Caco-2 (cell line): Measurements from ENCODE around the gene ATP8A2. TPM values are rescaled to one million over a fixed set of nuclear protein-coding genes. Genes with fewer than 3 reads are reported as not detected.

Source experiments
- BruUV-seq: library from RNA; stranded (reverse); fragments of 400-500 nt; replicated peaks from 2 replicates; lab custom pipeline; 2021; lab: Mats Ljungman, UMichigan
- CTCF ChIA-PET: fragments of 300-600 bp; sonication (Branson Sonifier 250); formaldehyde crosslinking; loops from one replicate; lab custom pipeline; 2022; ENCODE audit warnings: antibody characterized with exemption; lab: Charles Lee
- POLR2A ChIA-PET: fragments of 300-600 bp; sonication (Branson Sonifier 250); formaldehyde crosslinking; loops from one replicate; lab custom pipeline; 2022; ENCODE audit warnings: antibody characterized with exemption; lab: Charles Lee
- DNase-seq, 2 experiments: peaks; one replicate each; pipeline versions ENCODE4 v3.0.0 to v3.0.0-alpha.2; 2020 to 2022
- H3K27me3 ChIP-seq: replicated peaks from 2 replicates; pipeline ENCODE4 v1.6.0; 2011; ENCODE audit warnings: low read length; ENCODE audit not compliant: control insufficient read depth, insufficient read depth
- H3K36me3 ChIP-seq: 2 replicates; pipeline ENCODE4 v1.5.1; 2011; ENCODE audit warnings: low read length; ENCODE audit not compliant: control insufficient read depth, insufficient read depth
- H3K4me1 ChIP-seq: fragments of 250-450 bp; sonication (Bioruptor Pico); 2 replicates; pipeline ENCODE4 v1.5.1; 2020; ENCODE audit warnings: mild to moderate bottlenecking
- H3K4me3 ChIP-seq: 2 replicates; pipeline ENCODE4 v1.5.1; 2011; ENCODE audit warnings: low read depth, mild to moderate bottlenecking, control low read depth, low read length
- H3K9me3 ChIP-seq: fragments of 250-450 bp; sonication (Bioruptor Pico); 2 replicates; pipeline ENCODE4 v1.5.1; 2020; ENCODE audit warnings: mild to moderate bottlenecking, moderate library complexity
- H3K27ac Mint-ChIP-seq: one replicate; pipeline ENCODE4 v1.8.0; 2022; ENCODE audit warnings: mixed read lengths; ENCODE audit not compliant: unreplicated experiment
- H3K27me3 Mint-ChIP-seq: one replicate; pipeline ENCODE4 v1.8.0; 2022; ENCODE audit warnings: mixed read lengths; ENCODE audit not compliant: insufficient read depth, unreplicated experiment
- H3K36me3 Mint-ChIP-seq: one replicate; pipeline ENCODE4 v1.8.0; 2022; ENCODE audit warnings: mild to moderate bottlenecking, mixed read lengths; ENCODE audit not compliant: insufficient read depth, unreplicated experiment
- H3K4me1 Mint-ChIP-seq: one replicate; pipeline ENCODE4 v1.8.0; 2022; ENCODE audit warnings: low read depth, mixed read lengths; ENCODE audit not compliant: unreplicated experiment
- H3K4me3 Mint-ChIP-seq: one replicate; pipeline ENCODE4 v1.8.0; 2022; ENCODE audit warnings: mild to moderate bottlenecking, moderate library complexity, mixed read lengths; ENCODE audit not compliant: unreplicated experiment
- H3K9me3 Mint-ChIP-seq: one replicate; pipeline ENCODE4 v1.8.0; 2022; ENCODE audit warnings: mixed read lengths; ENCODE audit not compliant: unreplicated experiment
- intact Hi-C: fragments of 100-400 bp; cut with micrococcal nuclease; formaldehyde crosslinking; loops from one replicate; pipeline ENCODE4 v1.10.0; 2022; ENCODE audit not compliant: unreplicated experiment
- total RNA-seq: library from RNA; stranded (reverse); gene quantifications from 2 replicates; pipeline ENCODE4 v1.2.3, GENCODE V29; 2022
- TF ChIP-seq, protein P1 (sequence below), 2 experiments: fragments of 200-600 bp in 1 of 2; IDR thresholded peaks; 1 replicate in 1 of 2; 2 replicates in 1 of 2; pipeline versions ENCODE4 v1.5.1 to v1.8.0; 2011 to 2022; ENCODE audit warnings: antibody characterized with exemption in 1 of 2, control low read depth in 1 of 2, inconsistent platforms in 1 of 2, low read depth in 1 of 2, low read length in 1 of 2, mild to moderate bottlenecking in 1 of 2, moderate library complexity in 1 of 2; ENCODE audit not compliant: insufficient read depth in 1 of 2, severe bottlenecking in 1 of 2, unreplicated experiment in 1 of 2

Gene ATP8A2
- total RNA-seq, 1 experiment from 2014 or later: 0.05 TPM

DNA sequence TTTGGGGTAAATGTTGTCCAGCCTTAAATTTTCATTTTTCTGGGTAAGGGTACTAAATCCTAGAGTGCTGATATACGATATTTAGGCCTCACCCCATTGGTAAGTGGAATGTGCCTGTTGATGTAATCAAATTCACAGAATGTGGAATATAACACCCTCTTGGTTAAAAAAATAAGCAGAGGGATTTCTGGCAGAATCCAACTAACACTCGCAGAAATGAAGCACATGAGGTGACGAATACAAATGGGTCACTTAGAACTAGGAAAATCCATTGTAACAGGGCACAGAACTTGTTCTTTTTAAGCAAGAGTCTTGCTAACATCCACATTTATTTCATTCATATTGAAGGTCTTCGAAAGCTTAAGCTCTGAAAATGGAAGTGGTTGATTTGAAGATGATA, 359.8 kb downstream of the ATP8A2 start:
- no peaks in the 10 kb centered on the region for H3K36me3 ChIP-seq
- Mint-ChIP-seq H3K9me3 (no peaks in the 10 kb centered on the region), H3K4me1 (no peaks in the 10 kb centered on the region), H3K4me3 (no peak overlapping the region), H3K36me3 (no peaks in the 10 kb centered on the region), H3K27me3 (peaks cover 20% of the 10 kb centered on the region), H3K27ac (no peak overlapping the region)
- no peak for DNase-seq
- H3K27me3 ChIP-seq: no peaks in the 10 kb centered on the region; the same call in 1 of the 2 replicates
- no TSS peak for BruUV-seq
- H3K4me1 ChIP-seq: no peaks in the 10 kb centered on the region
- intact Hi-C loops: no loop called here
- ChIA-PET CTCF (no interaction called here), POLR2A (no interaction called here)
- H3K9me3 ChIP-seq: no peaks in the 10 kb centered on the region
- H3K4me3 ChIP-seq: no peak overlapping the region
- TF ChIP-seq, protein P1, sequence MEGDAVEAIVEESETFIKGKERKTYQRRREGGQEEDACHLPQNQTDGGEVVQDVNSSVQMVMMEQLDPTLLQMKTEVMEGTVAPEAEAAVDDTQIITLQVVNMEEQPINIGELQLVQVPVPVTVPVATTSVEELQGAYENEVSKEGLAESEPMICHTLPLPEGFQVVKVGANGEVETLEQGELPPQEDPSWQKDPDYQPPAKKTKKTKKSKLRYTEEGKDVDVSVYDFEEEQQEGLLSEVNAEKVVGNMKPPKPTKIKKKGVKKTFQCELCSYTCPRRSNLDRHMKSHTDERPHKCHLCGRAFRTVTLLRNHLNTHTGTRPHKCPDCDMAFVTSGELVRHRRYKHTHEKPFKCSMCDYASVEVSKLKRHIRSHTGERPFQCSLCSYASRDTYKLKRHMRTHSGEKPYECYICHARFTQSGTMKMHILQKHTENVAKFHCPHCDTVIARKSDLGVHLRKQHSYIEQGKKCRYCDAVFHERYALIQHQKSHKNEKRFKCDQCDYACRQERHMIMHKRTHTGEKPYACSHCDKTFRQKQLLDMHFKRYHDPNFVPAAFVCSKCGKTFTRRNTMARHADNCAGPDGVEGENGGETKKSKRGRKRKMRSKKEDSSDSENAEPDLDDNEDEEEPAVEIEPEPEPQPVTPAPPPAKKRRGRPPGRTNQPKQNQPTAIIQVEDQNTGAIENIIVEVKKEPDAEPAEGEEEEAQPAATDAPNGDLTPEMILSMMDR (IDR thresholded peaks at IDR 0.05; ENCODE audit: insufficient read depth in 1 of 2, low read depth in 1 of 2, low read length in 1 of 2, severe bottlenecking in 1 of 2, unreplicated experiment in 1 of 2): no peak

DNA sequence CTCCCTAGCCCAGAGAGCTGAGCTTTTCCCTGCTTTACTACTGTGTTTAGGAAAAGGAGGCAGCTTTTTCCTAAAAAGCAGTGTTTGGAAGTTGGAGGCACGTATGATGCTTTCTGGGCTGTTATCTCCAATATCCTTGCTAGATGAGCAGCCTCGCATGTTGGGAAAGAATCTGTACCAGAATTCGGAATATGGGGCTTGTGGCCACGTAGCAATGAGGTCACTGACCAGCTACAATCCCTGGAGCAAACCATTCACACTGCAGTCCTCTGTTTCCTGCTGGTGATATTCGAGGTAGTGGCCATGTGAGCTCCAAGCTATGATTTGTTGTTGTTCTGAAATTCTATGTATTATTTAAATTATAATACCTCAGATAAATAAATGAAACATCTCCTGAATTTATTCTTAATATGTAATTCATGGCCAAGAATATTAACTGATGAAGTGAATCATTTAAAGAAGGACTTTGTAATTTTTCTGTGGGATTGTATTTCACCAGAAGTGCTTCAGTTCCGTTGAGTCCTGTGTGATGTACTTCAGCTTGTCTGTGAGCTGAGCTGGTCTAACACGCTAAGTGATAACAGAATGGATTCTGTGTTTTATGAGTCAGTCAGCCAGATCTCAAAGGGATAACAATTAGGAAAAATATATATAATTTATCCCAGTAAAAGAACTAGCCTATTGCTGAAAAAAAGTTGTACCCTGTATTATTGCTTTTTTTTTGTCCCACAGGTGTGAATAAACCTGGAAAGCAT, 360.5 kb downstream of the ATP8A2 start:
- no TSS peak for BruUV-seq
- CTCF ChIA-PET: interaction anchor here (0.5 kb wide), 1 partner anchor 617 kb away, joined by 4 read pairs; no protein-coding TSS in a partner anchor
- H3K27me3 Mint-ChIP-seq: peaks cover 20% of the 10 kb centered on the region
- DNase-seq: no peak
- intact Hi-C loops: no loop called here
- POLR2A ChIA-PET: no interaction called here
- no peak overlapping the region for H3K27ac Mint-ChIP-seq
- no peaks in the 10 kb centered on the region for H3K36me3 Mint-ChIP-seq
- no peaks in the 10 kb centered on the region for H3K4me1 Mint-ChIP-seq
- TF ChIP-seq, protein P1 (IDR thresholded peaks at IDR 0.05; ENCODE audit: insufficient read depth in 1 of 2, low read depth in 1 of 2, low read length in 1 of 2, severe bottlenecking in 1 of 2, unreplicated experiment in 1 of 2): no peak
- H3K9me3 Mint-ChIP-seq: no peaks in the 10 kb centered on the region
- H3K4me3 Mint-ChIP-seq: no peak overlapping the region
- no peaks in the 10 kb centered on the region for H3K9me3 ChIP-seq
- no peaks in the 10 kb centered on the region; the same call in 1 of the 2 replicates for H3K27me3 ChIP-seq
- H3K36me3 ChIP-seq: no peaks in the 10 kb centered on the region
- H3K4me3 ChIP-seq: no peak overlapping the region
- H3K4me1 ChIP-seq: no peaks in the 10 kb centered on the region

DNA sequence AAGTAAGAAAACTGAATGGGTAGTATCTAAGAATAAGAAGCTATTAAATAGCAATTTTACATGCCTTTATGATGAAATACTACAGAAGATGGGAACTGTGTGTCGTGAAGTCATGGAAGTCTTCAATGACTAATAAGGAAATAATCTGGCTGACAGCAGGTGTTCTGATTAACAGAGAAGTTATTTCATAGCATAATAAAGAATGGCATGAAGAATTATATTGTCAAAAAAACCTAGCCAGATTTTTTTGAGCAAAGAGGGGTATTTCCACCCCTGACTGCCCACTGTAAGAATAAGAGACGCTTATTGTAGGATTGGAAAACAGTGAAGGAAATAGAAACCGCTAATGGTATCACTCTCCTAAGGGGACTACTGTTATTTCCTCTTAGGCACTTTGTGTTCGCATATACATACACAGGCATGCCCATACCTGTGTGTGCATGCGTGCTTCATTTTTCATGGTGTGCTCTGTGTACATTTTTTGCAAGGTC, 361.3 kb downstream of the ATP8A2 start:
- no peak for DNase-seq
- Mint-ChIP-seq H3K27me3 (peaks cover 20% of the 10 kb centered on the region), H3K4me1 (no peaks in the 10 kb centered on the region), H3K9me3 (no peaks in the 10 kb centered on the region), H3K4me3 (no peak overlapping the region), H3K36me3 (no peaks in the 10 kb centered on the region), H3K27ac (no peak overlapping the region)
- intact Hi-C loops: no loop called here
- Histone ChIP-seq H3K36me3 (no peaks in the 10 kb centered on the region), H3K4me1 (no peaks in the 10 kb centered on the region), H3K27me3 (no peaks in the 10 kb centered on the region; the same call in 1 of the 2 replicates), H3K9me3 (no peaks in the 10 kb centered on the region), H3K4me3 (no peak overlapping the region)
- TF ChIP-seq, protein P1 (IDR thresholded peaks at IDR 0.05; ENCODE audit: insufficient read depth in 1 of 2, low read depth in 1 of 2, low read length in 1 of 2, severe bottlenecking in 1 of 2, unreplicated experiment in 1 of 2): no peak
- ChIA-PET POLR2A (no interaction called here), CTCF (no interaction called here)
- BruUV-seq: no TSS peak
